HG02642 (cell line): Measurements from ENCODE around the gene G3BP2.
"Not testable (repeated sequence)": the region's sequence is repeated elsewhere in the genome, so short reads cannot be mapped to it uniquely, and the experiment has no call there.

Source experiments
- ATAC-seq: cut with Tn5 transposase; IDR thresholded peaks from one replicate; pipeline ENCODE4 v1.9.1; 2021; ENCODE audit warnings: mild to moderate bottlenecking; ENCODE audit not compliant: unreplicated experiment, poor library complexity

G3BP2 gene

GRCh38 chr4:75673027-75673958, at the start of gene G3BP2:
Gene G3BP2 (minus strand): TSS chr4:75673411. CDS start chr4:75662025, 11,386 bp downstream.
- peak; percentile 94 for ATAC-seq

GRCh38 chr4:75722417-75722816, 49.2 kb upstream of the G3BP2 start:
- ATAC-seq = no peak

- ATAC-seq = no peak
These were observed 45.3 kb upstream of the G3BP2 start for GRCh38 chr4:75718529-75718928.

- ATAC-seq = no peak
These were observed 44.2 kb upstream of the G3BP2 start for GRCh38 chr4:75717408-75717807.

GRCh38 chr4:75716054-75716453, 42.8 kb upstream of the G3BP2 start:
- ATAC-seq = not testable (repeated sequence)

- no peak for ATAC-seq
These were observed 42.0 kb upstream of the G3BP2 start for GRCh38 chr4:75715105-75715799.

GRCh38 chr4:75714704-75715103, 41.5 kb upstream of the G3BP2 start:
- ATAC-seq = no peak

- ATAC-seq = no peak
These were observed 40.8 kb upstream of the G3BP2 start for GRCh38 chr4:75714011-75714410.

- ATAC-seq = no peak
These were observed 37.0 kb upstream of the G3BP2 start for GRCh38 chr4:75710246-75710645.

- peak; percentile 69 for ATAC-seq
These were observed 35.0 kb upstream of the G3BP2 start for GRCh38 chr4:75708218-75708691.

GRCh38 chr4:75705198-75705977, 32.2 kb upstream of the G3BP2 start:
- no peak for ATAC-seq

- ATAC-seq = no peak
These were observed 29.8 kb upstream of the G3BP2 start for GRCh38 chr4:75702919-75703411.

- ATAC-seq = peak; percentile 24
These were observed 26.1 kb upstream of the G3BP2 start for GRCh38 chr4:75699299-75699698.

GRCh38 chr4:75698963-75699228, 25.7 kb upstream of the G3BP2 start:
- ATAC-seq = peak; percentile 38

- peak; percentile 92 for ATAC-seq
These were observed 25.2 kb upstream of the G3BP2 start for GRCh38 chr4:75698162-75698962.

- no peak for ATAC-seq
These were observed 23.4 kb upstream of the G3BP2 start for GRCh38 chr4:75696581-75696980.

GRCh38 chr4:75696071-75696470, 22.9 kb upstream of the G3BP2 start:
- no peak for ATAC-seq

- not testable (repeated sequence) for ATAC-seq
These were observed 18.9 kb upstream of the G3BP2 start for GRCh38 chr4:75692066-75692465.

GRCh38 chr4:75687125-75687524, 13.9 kb upstream of the G3BP2 start:
- not testable (repeated sequence) for ATAC-seq

- no peak for ATAC-seq
These were observed 13.1 kb upstream of the G3BP2 start for GRCh38 chr4:75686346-75686745.
